SK-MEL-5 (cell line): ENCODE data around the gene ACSS3. TPM values are rescaled to one million over a fixed set of nuclear protein-coding genes. Genes with fewer than 3 reads are reported as not detected.

Experiments
- DNase-seq: peaks from one replicate; pipeline ENCODE4 v3.0.0-alpha.2; 2016; ENCODE audit warnings: low read depth, low spot score
- in situ Hi-C: cut with HindIII; loops from 2 replicates; pipeline ENCODE4 v1.10.0; 2016; ENCODE audit warnings: low sequenced_read_pairs, high pct_unique_total_duplicates, low pct_unique_long_range_greater_than_20kb
- total RNA-seq: library from RNA; depleted of rRNA; stranded (reverse); fragments of >200 nt; shearing (Covaris generic); gene quantifications from 2 replicates; pipeline ENCODE4 v1.2.3, GENCODE V29; 2014

ACSS3 gene
- total RNA-seq, 1 experiment from 2014 or later, result not detected

DNA sequence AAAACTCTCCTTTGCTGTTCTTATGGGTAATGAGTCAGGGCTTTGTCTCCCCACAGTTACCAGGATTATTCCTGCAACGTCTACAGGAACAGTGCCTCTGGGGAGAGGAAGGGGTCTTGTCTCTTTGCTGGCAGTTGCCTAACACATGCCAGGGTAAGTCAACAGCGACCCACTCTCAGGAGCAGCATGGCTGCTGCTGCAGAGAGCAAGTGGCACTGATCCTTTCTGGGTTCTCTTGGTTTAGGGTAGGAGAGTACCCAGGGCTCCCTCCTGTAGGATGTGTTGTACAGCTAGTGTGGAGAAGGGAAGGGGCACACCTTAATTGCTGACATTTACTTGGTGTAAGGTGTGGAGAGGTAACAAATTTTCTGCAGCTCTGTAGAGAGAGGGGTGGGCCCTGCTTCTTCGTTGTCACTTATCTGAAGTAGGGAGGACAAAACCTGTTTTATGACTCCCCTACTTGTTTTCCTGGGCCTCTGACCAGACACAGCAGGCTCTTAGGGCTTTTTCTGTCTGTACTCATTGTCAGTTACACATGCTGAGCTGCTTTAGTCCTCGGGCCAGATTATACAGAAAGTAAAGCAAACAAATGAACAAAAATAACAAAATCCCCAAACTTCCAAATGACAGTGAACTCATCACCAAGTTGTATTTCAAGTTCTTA is 168.2 kb downstream of the ACSS3 start:
- no peak for DNase-seq
- in situ Hi-C loops, result no loop called here

DNA sequence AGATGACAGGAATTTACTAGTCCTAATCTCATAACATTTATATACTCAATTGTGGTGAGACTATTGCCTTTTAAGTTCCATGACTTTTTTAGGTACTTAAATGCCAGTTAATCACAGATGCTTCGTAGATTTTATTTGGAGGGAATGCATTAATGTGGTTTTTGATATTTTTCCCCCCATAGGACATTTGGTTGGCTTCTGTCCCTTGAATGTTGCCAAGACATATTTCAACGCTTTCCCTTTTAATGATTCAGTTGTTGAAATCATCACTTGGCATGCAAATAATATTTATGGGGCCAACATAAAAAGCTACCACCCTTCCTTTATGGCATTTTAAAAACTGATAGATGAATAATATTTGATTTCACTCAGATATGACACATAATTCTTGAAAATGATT is 172.1 kb downstream of the ACSS3 start:
- in situ Hi-C loops, result no loop called here
- DNase-seq, result no peak

DNA sequence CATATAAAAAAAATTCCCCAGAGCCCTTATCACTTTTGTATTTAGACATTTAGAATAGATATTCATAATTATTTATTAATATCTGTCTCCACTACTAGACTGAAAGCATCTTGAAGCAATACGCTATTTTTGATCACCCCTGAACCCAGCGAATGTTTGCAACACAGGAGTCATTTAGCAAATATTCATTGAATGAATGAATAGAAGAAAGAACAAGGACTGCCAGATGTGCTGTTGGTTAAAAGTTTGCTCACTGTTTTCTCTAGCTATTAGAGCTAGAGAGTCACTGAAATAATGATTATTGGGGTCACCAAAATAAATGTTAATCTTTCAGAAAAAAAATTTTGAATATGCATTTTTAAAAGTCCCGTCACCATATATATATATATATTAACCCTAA is 174.3 kb downstream of the ACSS3 start:
- in situ Hi-C loops, result no loop called here
- DNase-seq, result no peak

DNA sequence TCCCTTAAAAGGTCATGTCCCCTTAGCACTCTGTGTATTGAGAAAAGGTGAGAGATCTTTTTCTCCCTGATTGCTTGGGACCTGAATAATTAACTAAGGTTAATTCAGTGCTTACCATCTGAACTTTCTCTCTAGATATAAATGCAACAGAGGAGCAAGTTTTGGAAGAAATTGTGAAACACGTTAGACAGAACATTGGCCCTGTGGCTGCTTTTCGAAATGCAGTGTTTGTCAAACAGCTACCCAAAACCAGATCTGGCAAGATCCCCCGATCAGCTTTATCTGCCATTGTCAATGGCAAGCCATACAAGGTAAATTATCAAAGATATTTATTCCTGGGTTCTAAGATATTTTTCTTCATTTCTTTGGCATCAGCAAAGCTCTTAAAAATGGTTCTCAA is 175.5 kb downstream of the ACSS3 start:
- in situ Hi-C loops, result no loop called here
- no peak for DNase-seq

DNA sequence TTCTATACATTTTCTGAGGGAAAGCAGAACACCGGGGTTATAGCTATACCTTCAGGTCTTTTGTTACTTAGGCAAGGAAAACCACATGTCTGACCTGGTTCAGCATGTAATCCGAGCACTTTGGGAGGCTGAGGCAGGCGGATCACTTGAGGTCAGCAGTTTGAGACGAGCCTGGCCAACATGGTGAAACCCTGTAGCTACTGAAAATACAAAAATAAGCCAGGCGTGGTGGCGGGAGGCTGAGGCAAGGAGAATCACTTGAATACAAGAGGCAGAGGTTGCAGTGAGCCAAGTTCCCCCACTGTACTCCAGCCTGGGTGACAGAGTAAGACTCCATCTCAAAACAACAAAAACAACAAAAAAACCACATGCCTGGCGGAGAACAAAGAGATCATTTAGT is 177.6 kb downstream of the ACSS3 start:
- in situ Hi-C loops, result no loop called here
- peak; percentile 7 for DNase-seq

DNA sequence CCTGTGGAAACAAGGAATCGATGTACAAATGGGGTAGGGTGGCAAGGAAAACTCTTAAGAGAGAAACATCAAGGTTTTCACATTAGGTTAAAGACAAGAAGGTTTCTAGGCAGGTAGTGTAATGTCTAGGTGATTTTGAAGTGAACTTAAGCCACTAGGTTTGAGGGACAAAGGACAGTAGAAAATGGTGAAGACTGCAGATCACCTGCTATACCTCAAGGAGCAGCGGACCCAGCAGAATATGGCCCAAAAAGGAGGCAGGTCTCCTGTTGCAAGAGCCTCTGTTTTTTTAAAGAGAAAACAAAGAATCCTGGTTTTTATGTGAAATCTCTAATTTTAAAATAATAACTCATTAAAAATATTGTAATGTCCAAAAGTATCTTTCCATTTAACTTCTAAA is 178.1 kb downstream of the ACSS3 start:
- in situ Hi-C loops, result no loop called here
- no peak for DNase-seq

DNA sequence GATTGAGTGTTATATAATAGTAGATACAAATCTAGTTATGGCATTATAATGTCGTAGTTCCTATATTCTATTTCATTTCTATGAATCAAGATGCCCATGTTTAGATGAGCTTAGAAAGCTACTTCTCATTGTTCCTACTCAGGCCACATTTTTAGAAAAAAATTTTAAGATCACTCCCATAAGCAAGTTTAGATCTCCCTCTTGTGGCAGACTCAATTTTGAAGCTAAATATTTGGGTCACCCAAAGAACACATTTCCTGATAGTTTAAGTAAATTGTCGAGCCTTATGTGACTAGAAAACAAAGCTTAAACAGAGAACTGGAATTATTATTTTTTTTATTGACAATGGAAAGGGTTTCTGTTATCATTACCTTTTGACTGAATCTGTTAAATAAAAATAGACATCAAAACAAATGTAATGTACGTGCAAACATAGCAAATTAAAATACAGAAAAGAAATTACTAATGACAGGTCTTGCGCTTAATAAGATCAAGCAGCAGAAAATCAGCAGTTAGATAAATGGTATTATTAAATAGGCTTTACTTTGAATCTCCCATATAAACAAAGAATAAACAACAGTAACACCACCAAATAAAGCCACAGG is 180.2 kb downstream of the ACSS3 start:
- in situ Hi-C loops, result no loop called here
- peak; percentile 79 for DNase-seq

DNA sequence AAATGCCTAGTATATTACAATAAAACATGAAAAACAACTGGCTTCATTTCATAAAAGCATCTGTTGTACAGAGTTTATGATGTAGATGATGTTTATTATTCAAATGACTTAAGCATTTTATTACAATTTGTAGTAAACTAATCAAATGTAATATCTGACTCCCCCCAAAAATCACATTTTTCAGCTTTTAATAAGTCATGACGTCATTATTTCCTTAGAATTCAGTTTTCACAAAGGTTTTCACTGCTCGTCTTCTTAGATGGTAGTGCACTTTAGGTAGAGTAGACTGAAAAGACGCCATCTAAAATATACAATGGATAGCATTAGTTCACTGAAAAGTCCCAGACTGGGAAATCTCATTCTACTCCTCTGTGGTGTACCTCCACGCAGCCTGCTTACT is 181.5 kb downstream of the ACSS3 start:
- DNase-seq, result no peak
- in situ Hi-C loops, result no loop called here

DNA sequence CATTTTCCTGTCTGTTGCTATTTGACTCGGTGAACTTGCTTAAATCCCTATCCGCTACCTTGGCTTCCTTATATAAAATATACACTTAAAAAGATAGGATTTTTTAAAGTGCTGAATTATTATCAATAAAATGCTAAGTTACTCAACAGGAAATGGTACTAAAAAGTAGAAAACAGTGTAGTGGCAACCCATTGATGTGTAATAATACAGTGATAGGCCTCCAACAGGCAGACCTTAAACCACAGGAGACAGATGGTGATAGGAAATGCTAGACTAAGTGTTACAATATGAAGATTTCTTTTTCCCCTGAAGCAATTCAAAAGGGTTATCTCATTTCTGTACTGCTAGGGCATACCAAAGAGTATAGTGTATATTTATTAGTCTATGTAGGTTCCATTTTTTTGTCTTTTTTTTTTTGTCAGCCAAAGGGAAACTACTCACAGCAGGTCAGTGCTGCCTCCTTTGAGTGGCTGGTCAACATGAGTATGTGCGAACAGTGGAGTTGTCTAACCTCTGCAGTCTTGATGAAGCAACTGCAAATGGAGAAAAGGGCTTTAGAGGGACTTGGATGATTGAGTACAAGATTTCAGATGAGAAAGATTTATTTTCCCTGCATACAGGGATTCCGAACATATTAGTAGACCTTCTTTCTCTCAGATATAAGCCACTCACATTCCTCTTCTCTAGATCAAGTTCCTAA is 183.8 kb downstream of the ACSS3 start:
- in situ Hi-C loops, result no loop called here
- no peak for DNase-seq

DNA sequence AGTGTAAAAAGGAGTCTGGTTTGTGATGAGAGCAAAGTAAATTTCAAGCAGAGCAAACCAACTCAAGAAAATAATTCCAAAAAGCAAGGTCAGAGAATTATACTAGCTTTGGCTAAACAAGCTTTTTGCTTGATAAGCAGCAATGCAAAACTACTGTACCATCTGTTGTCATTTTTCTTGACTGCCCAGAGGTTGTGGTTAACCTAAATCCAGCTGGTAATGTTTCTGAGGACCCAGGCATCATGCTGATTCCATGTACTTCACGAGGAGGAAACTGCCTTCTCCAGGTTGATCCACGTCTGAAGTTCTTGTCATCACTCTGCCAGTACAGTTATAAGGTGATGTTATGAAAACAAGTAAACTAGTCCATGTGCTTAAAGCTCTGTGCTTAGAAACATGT is 185.2 kb downstream of the ACSS3 start:
- DNase-seq, result no peak
- in situ Hi-C loops, result no loop called here

DNA sequence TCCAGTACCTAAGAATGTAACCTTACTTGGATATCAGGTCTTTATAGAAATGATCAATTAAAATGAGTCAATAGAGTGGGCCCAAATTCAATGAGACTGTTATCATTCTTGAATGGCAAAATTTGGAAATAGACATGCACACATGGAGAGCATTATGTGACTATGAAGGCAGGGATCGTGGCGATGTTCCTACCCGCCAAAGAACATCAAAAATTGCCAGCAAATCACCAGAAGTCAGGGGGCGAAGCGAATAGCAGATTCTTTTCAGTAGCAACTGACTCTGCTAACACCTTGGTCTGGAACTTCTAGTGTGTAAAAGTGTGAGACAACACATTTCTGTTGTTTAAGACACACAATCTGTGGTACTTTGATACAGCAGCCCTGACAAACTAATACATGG is 192.5 kb downstream of the ACSS3 start:
- DNase-seq, result no peak
- in situ Hi-C loops, result no loop called here

DNA sequence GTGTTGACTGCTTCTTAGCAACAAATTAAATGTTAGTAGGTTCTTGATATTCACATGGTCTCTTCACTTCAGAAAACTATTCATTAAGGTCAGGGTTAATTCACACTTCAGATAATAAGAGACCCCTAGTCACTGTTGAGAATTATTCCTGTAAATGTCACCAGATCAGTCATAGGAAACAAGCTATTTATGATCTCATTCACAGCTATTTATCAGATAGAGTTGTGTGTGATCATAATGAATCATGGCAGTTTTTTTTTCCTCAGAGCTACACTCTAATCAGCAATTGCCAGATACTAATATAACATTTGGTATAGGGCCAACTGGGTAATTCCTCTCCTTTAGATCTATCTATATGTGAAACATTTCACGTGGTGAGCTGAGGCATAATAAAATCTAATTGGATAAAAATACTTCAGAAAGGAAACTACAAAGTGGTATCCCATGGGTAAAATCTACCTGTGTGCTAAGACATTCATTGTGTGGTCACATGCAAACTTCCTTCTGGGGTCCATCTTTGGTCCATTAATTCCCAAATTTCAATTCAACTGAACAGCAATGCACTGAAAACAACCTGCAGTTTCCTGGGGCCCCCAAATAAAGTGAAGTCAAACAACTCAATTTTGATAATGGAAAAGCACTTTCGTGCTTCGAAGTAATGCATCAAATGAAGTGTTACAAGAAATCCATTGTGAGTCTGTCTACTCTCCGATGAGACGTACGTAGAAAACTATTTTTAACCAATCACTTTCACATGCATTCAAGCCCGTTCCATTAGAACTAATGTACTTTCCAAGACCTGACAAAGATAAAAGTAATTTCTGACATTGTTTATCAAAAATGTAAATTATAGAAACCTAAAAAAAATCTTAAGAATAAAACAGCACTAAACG is 197.0 kb downstream of the ACSS3 start:
- in situ Hi-C loops, result no loop called here
- no peak for DNase-seq

DNA sequence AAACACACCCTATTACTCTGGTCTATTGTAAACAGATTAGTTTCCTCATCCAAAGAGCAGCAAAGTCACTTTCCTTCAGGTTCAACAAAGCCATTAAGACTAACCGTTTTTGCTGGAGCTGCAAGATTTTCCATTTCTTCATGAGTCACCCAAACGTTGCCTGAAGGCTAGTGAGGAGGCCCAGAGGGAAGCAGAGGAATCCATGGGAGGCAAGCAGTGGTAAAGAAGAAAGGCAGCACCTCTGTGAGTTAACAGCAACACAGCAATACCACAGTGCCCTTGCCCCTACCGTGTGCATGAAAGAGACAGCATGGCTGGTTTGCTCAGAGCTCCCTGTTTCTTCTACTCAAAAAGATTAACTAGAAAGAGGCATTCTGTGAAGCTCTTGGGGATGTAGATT is 206.3 kb downstream of the ACSS3 start:
- no peak for DNase-seq
- in situ Hi-C loops, result no loop called here

DNA sequence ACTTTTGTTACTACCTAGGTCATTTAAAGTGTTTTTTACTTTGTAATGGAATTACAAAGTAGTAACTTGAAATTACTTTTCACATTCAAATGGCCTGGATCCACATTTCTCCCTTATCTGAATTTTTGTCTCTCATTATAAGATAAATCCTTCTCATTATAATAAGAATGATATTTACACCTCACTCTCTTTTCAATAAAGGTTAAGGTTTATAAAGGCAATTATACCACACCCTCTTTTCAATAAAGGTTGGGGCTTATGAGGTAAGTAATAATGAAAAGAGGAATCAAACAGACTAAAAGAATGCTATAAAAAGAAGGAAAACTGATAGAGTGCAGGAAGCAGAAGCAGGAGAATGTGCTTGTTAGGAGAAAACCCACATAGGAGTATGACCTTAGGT is 210.8 kb downstream of the ACSS3 start:
- no peak for DNase-seq

DNA sequence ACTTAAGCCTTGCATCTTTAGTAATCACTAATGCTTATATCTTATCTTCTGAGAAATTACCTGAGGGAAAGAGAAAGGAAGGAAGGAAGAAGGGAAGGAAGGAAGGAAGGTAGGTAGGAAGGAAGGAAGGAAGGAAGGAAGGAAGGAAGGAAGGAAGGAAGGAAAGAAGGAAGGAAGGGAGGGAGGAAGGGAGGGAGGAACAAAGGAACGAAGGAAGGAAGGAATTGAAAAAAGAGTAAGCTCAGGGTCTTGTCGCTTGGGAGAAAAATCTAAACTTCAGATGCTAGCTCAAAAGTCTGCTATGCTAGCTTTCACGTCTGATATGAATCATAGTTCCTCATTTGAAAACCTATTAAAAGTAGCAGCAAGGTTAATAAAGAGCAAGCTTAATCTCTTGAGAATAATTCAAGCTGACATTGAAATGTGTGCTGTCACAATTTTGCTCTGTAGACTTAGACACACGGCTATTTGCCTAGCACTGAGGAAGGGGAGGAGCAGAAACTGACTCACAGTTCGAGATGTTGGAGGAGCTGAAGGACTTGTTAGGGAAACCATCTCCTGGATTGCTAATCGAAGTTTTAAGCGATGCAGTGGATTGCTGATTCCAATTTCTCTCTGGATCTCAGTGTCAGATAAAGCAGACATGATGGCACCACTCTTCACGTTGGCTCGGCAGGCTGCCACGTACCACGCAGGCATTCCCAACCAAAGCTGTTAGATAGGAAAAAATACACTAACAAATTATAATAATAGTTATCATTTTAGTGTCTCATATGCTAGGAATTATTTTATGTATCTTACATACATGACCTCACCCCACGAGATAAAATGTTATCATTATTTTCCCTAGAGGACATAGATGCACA is 216.7 kb downstream of the ACSS3 start:
- in situ Hi-C loops, result no loop called here
- no peak for DNase-seq

More for the DNA sequence above, 210.8 kb downstream of the ACSS3 start:
- in situ Hi-C loops, result no loop called here

DNA sequence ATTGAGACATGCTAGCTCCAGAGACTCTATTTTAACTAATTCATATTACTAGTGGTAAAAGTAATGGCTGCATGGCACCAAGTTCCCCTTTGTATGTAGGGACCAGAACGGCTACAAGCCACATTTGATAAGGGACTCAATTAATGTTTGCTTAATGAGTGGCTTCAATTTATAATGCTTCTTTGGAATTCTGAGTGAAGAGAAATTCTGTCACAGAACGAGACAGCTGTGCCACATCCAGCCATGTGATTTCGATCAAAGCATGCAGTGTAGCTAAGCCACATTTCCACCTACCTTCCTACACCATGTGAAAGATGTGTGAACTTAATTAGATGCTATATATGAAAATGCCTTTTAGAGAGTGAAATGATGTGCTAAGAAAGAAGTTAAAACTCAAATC is 217.4 kb downstream of the ACSS3 start:
- in situ Hi-C loops, result no loop called here
- no peak for DNase-seq

DNA sequence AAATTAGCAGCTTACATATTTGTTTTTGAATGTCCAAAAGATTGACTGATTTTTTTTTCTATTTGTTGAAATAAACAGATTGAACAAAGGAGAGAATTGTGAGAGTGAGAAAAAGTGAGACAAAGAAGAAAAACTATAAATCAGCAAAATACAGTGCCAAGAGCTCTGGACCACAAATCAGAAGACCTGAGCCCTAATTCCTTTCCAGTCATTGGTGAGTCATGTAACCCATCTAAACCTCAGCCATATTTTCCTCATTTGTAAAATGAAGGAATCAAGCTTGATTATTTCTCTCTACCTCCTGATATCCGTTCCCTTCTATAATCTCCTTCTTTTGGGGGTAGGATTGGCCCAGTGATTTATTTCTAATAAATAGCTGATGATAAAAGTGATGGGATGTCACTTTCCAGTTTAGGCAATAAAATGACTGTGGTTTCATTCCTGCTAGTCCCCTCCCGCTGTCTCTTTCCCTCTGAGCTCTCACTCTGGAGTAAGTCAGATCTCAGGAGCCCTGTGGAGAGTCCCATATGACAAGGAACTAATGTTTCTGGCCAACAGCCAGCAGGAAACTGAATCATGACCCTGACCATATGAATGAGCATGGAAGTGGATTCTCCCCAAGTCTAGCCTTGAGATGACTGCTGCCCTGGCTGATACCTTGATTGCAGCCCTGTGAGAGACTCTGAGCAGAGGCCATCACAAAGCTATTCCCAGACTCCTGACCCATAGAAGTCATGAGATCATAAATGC is 218.9 kb downstream of the ACSS3 start:
- DNase-seq, result no peak
- in situ Hi-C loops, result no loop called here
